Lung (tissue), 12 donors: ENCODE data around the gene C6orf132. TPM values are rescaled to one million over a fixed set of nuclear protein-coding genes. Genes with fewer than 3 reads are reported as not detected.
A peak's percentile ranks its signal among the peaks of the same experiment; 100 is the strongest.

ENCODE experiments used
- ATAC-seq: fragments of 200-7000 bp; cut with Tn5 transposase; one replicate; pipeline ENCODE4 v1.9.1; 2020; ENCODE audit warnings: moderate number of reproducible peaks; ENCODE audit not compliant: insufficient read depth, low FRiP score
- DNase-seq, 3 donors: peaks; one replicate each; pipeline ENCODE4 v3.0.0-alpha.2; 2013 to 2017
- H3K27ac ChIP-seq, 2 donors: one replicate each; pipeline ENCODE4 v1.5.1; 2013; ENCODE audit warnings: mild to moderate bottlenecking in 2 of 2, moderate library complexity in 2 of 2, control low read depth in 1 of 2, inconsistent platforms in 1 of 2, low read depth in 1 of 2, low read length in 1 of 2
- H3K27me3 ChIP-seq, 3 donors: one replicate each; pipeline ENCODE4 v1.5.1; 2013; ENCODE audit warnings: low read length in 2 of 3; ENCODE audit not compliant: control insufficient read depth in 3 of 3, insufficient read depth in 3 of 3
- H3K36me3 ChIP-seq, 4 donors: one replicate each; pipeline ENCODE4 v1.5.1; 2013; ENCODE audit warnings: low read length in 4 of 4, mild to moderate bottlenecking in 1 of 4, moderate library complexity in 1 of 4; ENCODE audit not compliant: control insufficient read depth in 4 of 4, insufficient read depth in 4 of 4
- H3K4me1 ChIP-seq, 5 donors: one replicate each; pipeline ENCODE4 v1.5.1; 2013; ENCODE audit warnings: low read length in 5 of 5, mild to moderate bottlenecking in 2 of 5, moderate library complexity in 1 of 5; ENCODE audit not compliant: control insufficient read depth in 5 of 5, insufficient read depth in 5 of 5
- H3K4me3 ChIP-seq: one replicate; pipeline ENCODE4 v1.5.1; 2013; ENCODE audit warnings: mild to moderate bottlenecking, control low read depth, moderate library complexity
- H3K9ac ChIP-seq, 2 donors: one replicate each; pipeline ENCODE4 v1.5.1; 2013; ENCODE audit warnings: low read length in 2 of 2, control low read depth in 1 of 2; ENCODE audit not compliant: insufficient read depth in 1 of 2
- H3K9me3 ChIP-seq, 4 donors: one replicate each; pipeline ENCODE4 v1.5.1; 2013; ENCODE audit warnings: low read length in 3 of 4, mild to moderate bottlenecking in 1 of 4, moderate library complexity in 1 of 4; ENCODE audit not compliant: control insufficient read depth in 4 of 4, insufficient read depth in 3 of 4
- CTCF ChIP-seq: IDR thresholded peaks from 2 replicates; pipeline ENCODE4 v1.5.1; 2012; ENCODE audit warnings: mild to moderate bottlenecking; ENCODE audit errors: control extremely low read depth, extremely low read depth
- WGBS, 2 donors: extraction: QIAGEN DNeasy Blood & Tissue Kit; methylation state at CpG; one replicate each; pipeline ENCODE4 v1.1.7; 2013; 5-methylcytosine and 5-hydroxymethylcytosine counted together
- polyA plus RNA-seq, 2 donors: library from polyadenylated mRNA; stranded (reverse); fragments of 200-250 nt; gene quantifications; one replicate each; pipeline ENCODE4 v1.2.1, GENCODE V29; 2013
- total RNA-seq, 2 donors: library from RNA; depleted of rRNA in 1 of 2; stranded (reverse); fragments of >200 nt in 1 of 2; gene quantifications; one replicate each; pipeline ENCODE4 v1.2.1, GENCODE V29; 2014 to 2021
- donor health status: control.
- donor health status: control.
- donor health status: Bipolar disorder and iron deficiency.
- donor health status: healthy.
- donor health status: DM: yes; HTN: yes; CAD: no.

Gene C6orf132
- total and polyA plus RNA-seq, 4 donors, result 5.9 to 33.1 (median 18.7) TPM

GRCh38 chr6:42105156-42105648 lies 37.2 kb downstream of the C6orf132 start:
- ATAC-seq (no peak), DNase-seq (no peak)
- Histone ChIP-seq H3K27me3 (no peaks in the 10 kb centered on the region), H3K9ac (no peak overlapping the region), H3K4me3 (no peak overlapping the region), H3K27ac (no peak overlapping the region), H3K4me1 (peaks cover 0 to 10% (median 0%) of the 10 kb centered on the region in 5 donors), H3K36me3 (no peaks in the 10 kb centered on the region), H3K9me3 (no peaks in the 10 kb centered on the region)
- WGBS, 2 donors, result 79 to 83% methylated on average over 17 of the region's 17 CpGs
- TF ChIP-seq CTCF, result no peak

GRCh38 chr6:42104804-42105125 lies 37.7 kb downstream of the C6orf132 start:
- DNase-seq (peak in 1 of 3 donors; percentile 21), ATAC-seq (no peak)
- 18 to 39% methylated on average over 13 to 15 of the region's 16 CpGs for WGBS, 2 donors
- Histone ChIP-seq H3K4me3 (no peak overlapping the region), H3K9me3 (no peaks in the 10 kb centered on the region), H3K9ac (peak overlapping the region in 1 of 2 donors; percentile 25), H3K27ac (no peak overlapping the region), H3K27me3 (no peaks in the 10 kb centered on the region), H3K36me3 (no peaks in the 10 kb centered on the region), H3K4me1 (peaks cover 0 to 12% (median 4%) of the 10 kb centered on the region in 5 donors)
- TF ChIP-seq CTCF, result no peak

DNA sequence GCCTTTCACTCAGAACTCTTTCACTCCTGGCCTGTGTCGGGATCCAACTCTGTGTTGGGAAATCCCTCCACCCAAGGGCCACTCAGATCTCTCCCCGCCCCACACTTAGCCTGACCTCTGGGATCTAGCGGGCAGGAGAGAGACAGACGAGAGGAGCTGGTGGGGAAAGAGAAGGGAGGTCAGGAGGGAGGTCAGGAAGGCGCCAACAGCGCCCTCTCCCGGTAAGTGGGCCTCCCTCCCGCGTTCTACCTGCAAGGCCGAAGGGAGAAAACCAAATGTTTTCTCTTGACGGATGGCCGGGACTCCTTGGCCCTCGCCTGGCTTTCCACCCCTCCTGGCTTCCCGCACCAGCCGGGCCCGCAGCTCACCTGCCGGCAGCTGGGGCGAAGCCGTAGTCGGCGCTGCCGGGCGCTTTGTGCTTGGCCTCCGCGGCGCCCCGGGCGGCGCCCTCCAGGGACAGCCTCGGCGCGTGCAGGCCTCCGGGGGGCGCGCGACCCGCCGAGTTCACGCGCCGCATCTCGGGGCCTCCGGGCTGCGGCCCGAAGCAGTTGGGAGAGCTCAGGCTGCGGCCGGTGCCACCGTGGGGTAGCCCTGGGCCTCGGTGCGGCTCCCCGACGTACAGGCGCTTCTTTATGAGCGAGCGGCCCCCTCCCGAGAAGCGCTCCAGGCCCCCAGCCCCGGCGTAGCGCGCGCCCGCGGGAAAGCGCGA lies 38.2 kb downstream of the C6orf132 start:
- Histone ChIP-seq H3K9ac (peak overlapping the region in 1 of 2 donors; percentile 25), H3K27me3 (no peaks in the 10 kb centered on the region), H3K27ac (no peak overlapping the region), H3K4me3 (peak overlapping the region; percentile 3), H3K9me3 (no peaks in the 10 kb centered on the region), H3K36me3 (no peaks in the 10 kb centered on the region), H3K4me1 (peaks cover 0 to 12% (median 4%) of the 10 kb centered on the region in 5 donors)
- peak; percentile 56 for ATAC-seq
- TF ChIP-seq CTCF, result peak; percentile 22
- DNase-seq, result peak; percentile 62 to 68 (median 67)
- WGBS, 2 donors, result 6 to 12% methylated on average over 65 to 66 of the region's 66 CpGs
